Measurements from ENCODE around the gene CTIF. TPM values are rescaled to one million over a fixed set of nuclear protein-coding genes. Genes with fewer than 3 reads are reported as not detected.

The CTIF gene
- total RNA-seq, 1 donor from 2014 or later: 26.4 TPM

GRCh38 chr18:48675912-48676311 lies 137.1 kb downstream of the CTIF start:
- H3K36me3 Mint-ChIP-seq (ENCODE audit: insufficient read depth): peaks cover 8% of the 10 kb centered on the region
- no peaks in the 10 kb centered on the region for H3K4me1 Mint-ChIP-seq (ENCODE audit: low read depth)
- H3K4me3 Mint-ChIP-seq (ENCODE audit: low read depth): no peak overlapping the region
- DNase-seq (ENCODE audit: low spot score, unreplicated experiment): no peak
- H3K9me3 Mint-ChIP-seq (ENCODE audit: low read depth): peaks cover 7% of the 10 kb centered on the region
- H3K27me3 Mint-ChIP-seq: no peaks in the 10 kb centered on the region
- TF ChIP-seq CTCF (IDR thresholded peaks at IDR 0.05; ENCODE audit: unreplicated experiment): no peak
- no peak overlapping the region for H3K27ac Mint-ChIP-seq

- Mint-ChIP-seq H3K9me3 (ENCODE audit: low read depth) (peaks cover 4% of the 10 kb centered on the region), H3K4me3 (ENCODE audit: low read depth) (no peak overlapping the region), H3K4me1 (ENCODE audit: low read depth) (no peaks in the 10 kb centered on the region), H3K27me3 (no peaks in the 10 kb centered on the region), H3K36me3 (ENCODE audit: insufficient read depth) (peaks cover 4% of the 10 kb centered on the region), H3K27ac (no peak overlapping the region)
- no peak for DNase-seq (ENCODE audit: low spot score, unreplicated experiment)
- no peak for TF ChIP-seq CTCF (IDR thresholded peaks at IDR 0.05; ENCODE audit: unreplicated experiment)
Observed at GRCh38 chr18:48676346-48676745, 137.5 kb downstream of the CTIF start.

GRCh38 chr18:48676756-48677368 lies 138.0 kb downstream of the CTIF start:
- Mint-ChIP-seq H3K27ac (no peak overlapping the region), H3K4me3 (ENCODE audit: low read depth) (no peak overlapping the region), H3K9me3 (ENCODE audit: low read depth) (no peaks in the 10 kb centered on the region), H3K36me3 (ENCODE audit: insufficient read depth) (no peaks in the 10 kb centered on the region), H3K27me3 (no peaks in the 10 kb centered on the region), H3K4me1 (ENCODE audit: low read depth) (no peaks in the 10 kb centered on the region)
- peak; percentile 98 for TF ChIP-seq CTCF (IDR thresholded peaks at IDR 0.05; ENCODE audit: unreplicated experiment)
- peak; percentile 74 for DNase-seq (ENCODE audit: low spot score, unreplicated experiment)

- H3K27ac Mint-ChIP-seq: no peak overlapping the region
- no peaks in the 10 kb centered on the region for H3K36me3 Mint-ChIP-seq (ENCODE audit: insufficient read depth)
- no peaks in the 10 kb centered on the region for H3K27me3 Mint-ChIP-seq
- no peak for DNase-seq (ENCODE audit: low spot score, unreplicated experiment)
- H3K4me3 Mint-ChIP-seq (ENCODE audit: low read depth): no peak overlapping the region
- no peaks in the 10 kb centered on the region for H3K4me1 Mint-ChIP-seq (ENCODE audit: low read depth)
- TF ChIP-seq CTCF (IDR thresholded peaks at IDR 0.05; ENCODE audit: unreplicated experiment): no peak
- no peaks in the 10 kb centered on the region for H3K9me3 Mint-ChIP-seq (ENCODE audit: low read depth)
Observed at GRCh38 chr18:48678237-48679115, 139.6 kb downstream of the CTIF start.

GRCh38 chr18:48679236-48679635 lies 140.4 kb downstream of the CTIF start:
- DNase-seq (ENCODE audit: low spot score, unreplicated experiment): no peak
- Mint-ChIP-seq H3K4me3 (ENCODE audit: low read depth) (no peak overlapping the region), H3K36me3 (ENCODE audit: insufficient read depth) (no peaks in the 10 kb centered on the region), H3K27ac (no peak overlapping the region), H3K4me1 (ENCODE audit: low read depth) (no peaks in the 10 kb centered on the region), H3K27me3 (no peaks in the 10 kb centered on the region), H3K9me3 (ENCODE audit: low read depth) (no peaks in the 10 kb centered on the region)
- TF ChIP-seq CTCF (IDR thresholded peaks at IDR 0.05; ENCODE audit: unreplicated experiment): no peak
